Psoas muscle (tissue), 8 donors: ENCODE results near the gene GTF2IRD1. TPM values are rescaled to one million over a fixed set of nuclear protein-coding genes. Genes with fewer than 3 reads are reported as not detected.
"Not testable (repeated sequence)": the region's sequence is repeated elsewhere in the genome, so short reads cannot be mapped to it uniquely, and the experiment has no call there.

Experiments used
- ATAC-seq, 4 donors: fragments of 200-7000 bp; cut with Tn5 transposase; one replicate each; pipeline ENCODE4 v1.9.1; 2020; ENCODE audit warnings: moderate library complexity in 3 of 4, mild to moderate bottlenecking in 2 of 4
- DNase-seq, 2 donors: peaks; one replicate each; pipeline ENCODE4 v3.0.0-alpha.2; 2020
- H3K27ac ChIP-seq: fragments of 200-600 bp; one replicate; pipeline ENCODE4 v1.8.0; 2022
- H3K27me3 ChIP-seq, 3 donors: fragments of 200-600 bp in 1 of 3; one replicate each; pipeline versions ENCODE4 v1.6.1 to v1.8.0; 2013 to 2022; ENCODE audit warnings: low read length in 2 of 3, mild to moderate bottlenecking in 2 of 3, moderate library complexity in 1 of 3; ENCODE audit not compliant: insufficient read depth in 3 of 3
- H3K36me3 ChIP-seq, 2 donors: fragments of 200-600 bp in 1 of 2; one replicate each; pipeline versions ENCODE4 v1.6.1 to v1.8.0; 2013 to 2022; ENCODE audit warnings: low read depth in 1 of 2, mild to moderate bottlenecking in 1 of 2, moderate library complexity in 1 of 2; ENCODE audit not compliant: insufficient read depth in 1 of 2
- H3K4me1 ChIP-seq: fragments of 200-600 bp; one replicate; pipeline ENCODE4 v1.8.0; 2022
- H3K4me3 ChIP-seq: fragments of 200-600 bp; one replicate; pipeline ENCODE4 v1.8.0; 2022; ENCODE audit warnings: mild to moderate bottlenecking
- H3K9me3 ChIP-seq: fragments of 200-600 bp; one replicate; pipeline ENCODE4 v1.8.0; 2022
- CTCF ChIP-seq: fragments of 200-600 bp; IDR thresholded peaks from one replicate; pipeline ENCODE4 v1.8.0; 2022; ENCODE audit warnings: antibody characterized with exemption
- WGBS, 3 donors: extraction: QIAGEN DNeasy Blood & Tissue Kit; methylation state at CpG; one replicate each; pipeline versions ENCODE4 v1.1.6 to v1.1.7; 2013; 5-methylcytosine and 5-hydroxymethylcytosine counted together
- intact Hi-C, 2 donors: fragments of 100-400 bp; cut with DNase I; formaldehyde crosslinking; loops; one replicate each; pipeline versions ENCODE4 v1.11.0 to v1.14.2; 2022
- polyA plus RNA-seq, 3 donors: library from polyadenylated mRNA; stranded (reverse); fragments of 200-250 nt; gene quantifications; one replicate each; pipeline ENCODE4 v1.2.3, GENCODE V29; 2013
- total RNA-seq, 4 donors: library from RNA; stranded (reverse); fragmentation: NEBNext Ultra II Directional in 2 of 4; extraction: Animal tissue kit (Norgen Biotek cat#: 25700) in 2 of 4; gene quantifications; one replicate each; pipeline versions ENCODE4 v1.2.1 to v1.2.4, GENCODE V29; 2021 to 2023
- donor health status: healthy with polysubstance abuse.
- donor health status: DM: no; HTN: no; CAD: no; lungs with moderate emphysema.
- donor health status: Bipolar disorder and iron deficiency.
- donor health status: healthy.
- donor health status: DM: yes; HTN: yes; CAD: no.
- donor health status: DM: no; HTN: no; CAD: no.
- donor health status: DM: no; HTN: no; CAD: no.
- donor health status: DM: yes; HTN: yes; CAD: no.

Gene GTF2IRD1
- total and polyA plus RNA-seq, 7 donors, result 40.5 to 149 (median 61.7) TPM

DNA sequence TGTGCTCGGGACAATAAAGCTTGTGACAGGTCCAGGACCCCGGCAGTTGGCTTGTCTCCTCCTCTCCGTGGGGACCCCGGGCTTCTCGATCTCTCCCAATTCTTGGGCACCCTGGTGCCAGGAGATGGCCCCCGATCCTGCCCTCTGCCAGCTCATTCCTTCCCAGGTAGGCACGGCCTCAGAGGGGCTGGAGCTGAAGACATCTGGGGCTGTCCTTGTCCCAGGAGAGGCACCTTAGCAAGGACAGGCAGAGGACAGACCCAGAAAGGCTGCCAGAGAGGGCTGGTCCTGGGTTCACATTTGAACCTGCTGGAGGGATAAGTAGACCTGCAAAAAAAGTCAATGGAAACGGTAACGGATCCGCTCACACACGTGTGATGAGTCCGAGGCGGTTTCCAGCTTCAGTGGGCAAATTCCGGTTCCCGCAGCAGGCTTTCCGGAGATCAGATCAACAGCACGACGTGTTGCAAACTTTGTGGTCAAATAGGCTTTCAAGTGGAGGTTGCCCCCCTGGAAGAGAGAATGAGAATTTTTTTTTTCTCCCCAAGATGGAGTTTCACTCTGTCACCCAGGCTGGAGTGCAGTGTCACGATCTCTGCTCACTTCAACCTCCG lies 47.7 kb upstream of the GTF2IRD1 start:
- TF ChIP-seq CTCF, result no peak
- Histone ChIP-seq H3K9me3 (no peaks in the 10 kb centered on the region), H3K36me3 (no peaks in the 10 kb centered on the region), H3K4me3 (no peak overlapping the region), H3K27me3 (no peaks in the 10 kb centered on the region), H3K27ac (no peak overlapping the region), H3K4me1 (no peaks in the 10 kb centered on the region)
- intact Hi-C loops, result no loop called here
- DNase-seq, result no peak
- ATAC-seq, result no peak
- 80 to 84% (median 83%) methylated on average over 18 to 20 of the region's 20 CpGs for WGBS, 3 donors

DNA sequence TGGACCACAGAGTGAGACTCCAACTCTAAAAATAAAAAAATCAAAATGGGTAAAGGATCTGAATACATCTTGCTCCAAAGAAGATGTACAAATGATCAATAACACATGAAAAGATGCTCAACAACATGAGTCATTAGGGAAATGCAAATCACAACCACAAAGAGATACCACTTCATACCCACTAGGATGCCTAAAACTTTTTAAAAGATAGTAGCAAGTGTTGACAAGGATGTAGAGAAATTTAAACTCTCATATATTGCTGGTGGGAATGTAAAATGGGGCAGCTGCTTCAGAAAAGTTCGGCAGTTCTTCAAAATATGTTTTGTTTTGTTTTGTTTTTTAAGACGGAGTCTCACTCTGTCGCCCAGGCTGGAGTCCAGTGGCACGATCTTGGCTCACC lies 45.7 kb upstream of the GTF2IRD1 start:
- WGBS, 3 donors, result 60 to 62% (median 62%) methylated on average over 4 of the region's 4 CpGs
- no peaks in the 10 kb centered on the region for H3K9me3 ChIP-seq
- intact Hi-C loops, result no loop called here
- TF ChIP-seq CTCF, result no peak
- H3K36me3 ChIP-seq, result no peaks in the 10 kb centered on the region
- H3K4me1 ChIP-seq, result no peaks in the 10 kb centered on the region
- no peak overlapping the region for H3K4me3 ChIP-seq
- H3K27ac ChIP-seq, result no peak overlapping the region
- DNase-seq (no peak), ATAC-seq (no peak)
- H3K27me3 ChIP-seq, result no peaks in the 10 kb centered on the region

DNA sequence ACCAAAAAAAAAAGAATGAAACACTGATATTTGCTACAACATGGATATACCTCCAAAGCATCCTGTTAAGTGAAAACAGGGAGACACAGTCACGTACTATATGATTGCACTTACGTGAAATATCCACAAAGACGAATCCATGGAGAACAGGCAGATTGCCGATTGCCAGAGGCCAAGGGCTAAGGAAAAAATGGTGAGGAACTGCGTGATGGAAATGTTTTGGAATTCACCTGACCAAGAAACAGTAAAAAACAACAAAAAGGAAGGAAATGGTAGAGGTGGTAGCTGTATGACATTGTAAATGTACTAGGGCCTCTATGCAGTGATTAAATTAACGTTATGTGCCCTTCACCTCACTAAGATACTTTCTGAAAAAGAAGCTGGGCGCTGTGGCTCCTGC lies 44.1 kb upstream of the GTF2IRD1 start:
- no peak for DNase-seq
- intact Hi-C loops, result no loop called here
- Histone ChIP-seq H3K36me3 (no peaks in the 10 kb centered on the region), H3K9me3 (no peaks in the 10 kb centered on the region), H3K27ac (no peak overlapping the region), H3K4me1 (no peaks in the 10 kb centered on the region), H3K4me3 (no peak overlapping the region), H3K27me3 (no peaks in the 10 kb centered on the region)
- ATAC-seq, result no peak
- TF ChIP-seq CTCF, result no peak
- WGBS, 3 donors, result 77% methylated on average over 7 of the region's 7 CpGs

DNA sequence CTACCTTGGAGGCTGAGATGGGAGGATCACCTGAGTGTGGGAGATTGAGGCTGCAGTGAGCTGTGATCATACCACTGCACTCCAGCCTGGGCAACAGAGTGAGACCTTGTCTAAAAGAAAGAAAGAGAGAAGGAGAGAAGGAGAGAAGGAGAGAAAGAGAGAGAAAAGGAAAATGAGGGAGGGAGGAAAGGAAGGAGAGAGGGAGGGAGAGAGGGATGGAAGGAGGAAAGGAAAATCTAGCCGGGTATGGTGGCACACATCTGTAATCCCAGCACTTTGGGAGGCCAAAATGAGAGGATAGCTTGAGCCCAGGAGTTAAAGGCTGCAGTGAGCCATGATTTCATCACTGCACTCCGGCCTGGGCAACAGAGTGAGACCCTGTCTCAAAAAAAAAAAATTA lies 42.9 kb upstream of the GTF2IRD1 start:
- intact Hi-C loops, result loop anchor here in 1 of 2 donors (10.0 kb wide), 2 partner anchors 134 to 634 kb away; no protein-coding TSS in a partner anchor
- H3K27ac ChIP-seq, result no peak overlapping the region
- H3K4me1 ChIP-seq, result no peaks in the 10 kb centered on the region
- no peak overlapping the region for H3K4me3 ChIP-seq
- H3K36me3 ChIP-seq, result no peaks in the 10 kb centered on the region
- no peaks in the 10 kb centered on the region for H3K27me3 ChIP-seq
- TF ChIP-seq CTCF, result no peak
- DNase-seq (no peak), ATAC-seq (no peak)
- no peaks in the 10 kb centered on the region for H3K9me3 ChIP-seq
- 69 to 82% (median 78%) methylated on average over 2 of the region's 2 CpGs for WGBS, 3 donors

GRCh38 chr7:74411571-74411970 lies 42.1 kb upstream of the GTF2IRD1 start:
- H3K4me3 ChIP-seq, H3K9me3 ChIP-seq, DNase-seq, H3K36me3 ChIP-seq, ATAC-seq, H3K27me3 ChIP-seq, H3K4me1 ChIP-seq, H3K27ac ChIP-seq: not testable (repeated sequence)
- intact Hi-C loops, result loop anchor here in 1 of 2 donors (10.0 kb wide), 2 partner anchors 133 to 633 kb away; no protein-coding TSS in a partner anchor
- 67 to 77% (median 71%) methylated on average over 5 of the region's 5 CpGs for WGBS, 3 donors
